HEK293 (cell line): Measurements from ENCODE around the gene TRAF7.

ENCODE experiments used
- CTCF ChIA-PET: fragments of 350-600 bp; formaldehyde crosslinking; extraction: SDS; loops from one replicate; lab custom pipeline; 2021; ENCODE audit warnings: antibody characterized with exemption; lab: Yijun Ruan, JAX
- POLR2A ChIA-PET: fragments of 300-600 bp; formaldehyde crosslinking; extraction: SDS; loops from one replicate; lab custom pipeline; 2020; ENCODE audit warnings: antibody characterized with exemption, inconsistent platforms; lab: Yijun Ruan, JAX
- H3K27ac ChIP-seq: fragments of 200-500 bp; sonication (Bioruptor generic); 2 replicates; pipeline ENCODE4 v1.5.1; 2014; ENCODE audit warnings: low read depth, low read length, control low read depth, inconsistent platforms; ENCODE audit errors: extremely low read depth
- H3K36me3 ChIP-seq, 2 experiments: fragments of 200-500 bp in 1 of 2; sonication (Bioruptor generic) in 1 of 2; 1 replicate in 1 of 2; 2 replicates in 1 of 2; pipeline ENCODE4 v1.5.1; 2014 to 2017; ENCODE audit warnings: inconsistent platforms in 2 of 2, low read length in 2 of 2; ENCODE audit not compliant: control insufficient read depth in 2 of 2, insufficient read depth in 1 of 2
- H3K4me1 ChIP-seq: fragments of 200-500 bp; sonication (Bioruptor generic); 2 replicates; pipeline ENCODE4 v1.5.1; 2014; ENCODE audit warnings: mild to moderate bottlenecking, low read length, inconsistent platforms; ENCODE audit not compliant: control insufficient read depth, insufficient read depth
- H3K4me3 ChIP-seq: 2 replicates; pipeline ENCODE4 v1.5.1; 2011; ENCODE audit warnings: low read depth, mild to moderate bottlenecking, control low read depth, low read length, moderate library complexity
- H3K9me3 ChIP-seq: fragments of 200-500 bp; sonication (Bioruptor generic); 2 replicates; pipeline ENCODE4 v1.5.1; 2014; ENCODE audit warnings: low read depth, low read length, inconsistent platforms; ENCODE audit not compliant: control insufficient read depth, insufficient read depth
- FEZF1 ChIP-seq: fragments of 450-650 bp; formaldehyde crosslinking; IDR thresholded peaks from 2 replicates; pipeline ENCODE4 v1.5.1; 2016; ENCODE audit warnings: missing biosample characterization, missing genetic modification characterization
- KLF10 ChIP-seq: fragments of 450-650 bp; IDR thresholded peaks from 2 replicates; pipeline ENCODE4 v1.5.1; 2018; ENCODE audit warnings: missing biosample characterization, mild to moderate bottlenecking, missing genetic modification characterization
- KLF8 ChIP-seq: fragments of 450-650 bp; formaldehyde crosslinking; IDR thresholded peaks from 2 replicates; pipeline ENCODE4 v1.5.1; 2016; ENCODE audit warnings: missing biosample characterization, missing genetic modification characterization
- MYNN ChIP-seq: fragments of 450-650 bp; formaldehyde crosslinking; IDR thresholded peaks from 2 replicates; pipeline ENCODE4 v1.5.1; 2016; ENCODE audit warnings: missing biosample characterization, missing genetic modification characterization, borderline replicate concordance
- OVOL3 ChIP-seq: fragments of 450-650 bp; formaldehyde crosslinking; IDR thresholded peaks from 2 replicates; pipeline ENCODE4 v1.5.1; 2016; ENCODE audit warnings: missing biosample characterization, missing genetic modification characterization
- ZFP3 ChIP-seq: fragments of 450-650 bp; formaldehyde crosslinking; IDR thresholded peaks from 2 replicates; pipeline ENCODE4 v1.5.1; 2016; ENCODE audit warnings: low read depth, missing biosample characterization, missing genetic modification characterization
- ZFP37 ChIP-seq: fragments of 450-650 bp; formaldehyde crosslinking; IDR thresholded peaks from 2 replicates; pipeline ENCODE4 v1.5.1; 2016; ENCODE audit warnings: missing biosample characterization, missing genetic modification characterization
- ZNF157 ChIP-seq: fragments of 450-650 bp; formaldehyde crosslinking; IDR thresholded peaks from 2 replicates; pipeline ENCODE4 v1.5.1; 2016; ENCODE audit warnings: missing biosample characterization, missing genetic modification characterization
- ZNF202 ChIP-seq: fragments of 450-650 bp; formaldehyde crosslinking; IDR thresholded peaks from 2 replicates; pipeline ENCODE4 v1.5.1; 2016; ENCODE audit warnings: missing biosample characterization, missing genetic modification characterization, borderline replicate concordance
- ZNF48 ChIP-seq: fragments of 450-650 bp; formaldehyde crosslinking; IDR thresholded peaks from 2 replicates; pipeline ENCODE4 v1.5.1; 2016; ENCODE audit warnings: missing biosample characterization, missing genetic modification characterization
- ZNF530 ChIP-seq: fragments of 450-650 bp; formaldehyde crosslinking; IDR thresholded peaks from 2 replicates; pipeline ENCODE4 v1.5.1; 2016; ENCODE audit warnings: low read depth, missing biosample characterization, missing genetic modification characterization
- ZNF558 ChIP-seq: fragments of 450-650 bp; formaldehyde crosslinking; IDR thresholded peaks from 2 replicates; pipeline ENCODE4 v1.5.1; 2016; ENCODE audit warnings: missing biosample characterization, missing genetic modification characterization
- ZNF623 ChIP-seq: fragments of 450-650 bp; formaldehyde crosslinking; IDR thresholded peaks from 2 replicates; pipeline ENCODE4 v1.5.1; 2016; ENCODE audit warnings: missing biosample characterization, missing genetic modification characterization
- ZNF629 ChIP-seq: fragments of 450-650 bp; formaldehyde crosslinking; IDR thresholded peaks from 2 replicates; pipeline ENCODE4 v1.5.1; 2017; ENCODE audit warnings: missing biosample characterization, missing genetic modification characterization
- ZNF677 ChIP-seq: fragments of 450-650 bp; IDR thresholded peaks from 2 replicates; pipeline ENCODE4 v1.5.0; 2018; ENCODE audit warnings: missing biosample characterization, mild to moderate bottlenecking, missing genetic modification characterization, moderate library complexity
- TF ChIP-seq, protein P1 (sequence below): fragments of 450-650 bp; formaldehyde crosslinking; conservative IDR thresholded peaks from 2 replicates; pipeline ENCODE4 v1.5.1; 2016; ENCODE audit warnings: low read depth, missing biosample characterization, missing genetic modification characterization
- TF ChIP-seq, protein P2 (sequence below): fragments of 450-650 bp; formaldehyde crosslinking; IDR thresholded peaks from 2 replicates; pipeline ENCODE4 v1.5.1; 2017; ENCODE audit warnings: missing biosample characterization, missing genetic modification characterization
- TF ChIP-seq, protein P3 (sequence below): fragments of 450-650 bp; formaldehyde crosslinking; IDR thresholded peaks from 2 replicates; pipeline ENCODE4 v1.5.1; 2016; ENCODE audit warnings: missing biosample characterization, missing genetic modification characterization
- TF ChIP-seq, protein P4 (sequence below): fragments of 450-650 bp; formaldehyde crosslinking; IDR thresholded peaks from 2 replicates; pipeline ENCODE4 v1.5.1; 2017; ENCODE audit warnings: missing biosample characterization, missing genetic modification characterization
- TF ChIP-seq, protein P5 (sequence below): fragments of 450-650 bp; formaldehyde crosslinking; IDR thresholded peaks from 2 replicates; pipeline ENCODE4 v1.5.1; 2016; ENCODE audit warnings: missing biosample characterization, missing genetic modification characterization

TRAF7 gene

DNA sequence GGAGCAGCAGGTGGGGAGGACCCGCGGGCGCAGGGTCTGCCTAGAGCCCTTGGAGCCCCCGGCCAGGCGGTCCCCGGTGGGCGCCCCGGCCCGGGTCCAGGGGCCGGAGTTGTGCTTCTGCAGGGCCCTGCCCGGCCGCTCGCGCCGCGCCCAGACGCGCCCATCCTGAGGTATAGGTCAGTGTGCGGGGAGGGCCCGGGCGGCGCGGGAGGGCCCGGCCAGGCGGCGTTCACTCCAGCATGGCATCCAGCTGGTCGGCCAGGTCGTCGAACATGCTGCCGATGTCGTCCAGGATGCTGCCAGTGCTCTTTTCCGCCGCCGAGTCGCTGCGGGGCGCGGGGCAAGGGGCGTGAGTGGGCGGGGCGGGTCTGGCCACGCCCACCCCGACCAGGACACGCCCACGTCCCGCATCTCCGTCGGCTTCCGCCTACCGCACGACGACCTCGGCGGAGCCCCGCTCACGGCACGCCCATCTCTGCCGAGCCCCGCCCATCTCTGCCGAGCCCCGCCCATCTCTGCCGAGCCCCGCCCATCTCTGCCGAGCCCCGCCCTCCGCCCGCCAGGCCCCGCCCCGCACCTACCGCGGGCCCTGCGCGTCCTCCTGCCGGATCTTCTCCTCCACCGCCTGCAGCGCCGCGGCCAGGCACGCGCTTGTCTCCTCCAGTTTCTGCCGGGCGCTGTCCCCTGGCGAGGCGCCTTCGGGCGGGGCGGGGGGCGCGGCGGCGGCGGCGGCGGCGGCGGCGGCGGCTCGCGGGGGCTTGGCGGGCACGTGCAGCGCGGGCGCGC is 22.9 kb downstream of the TRAF7 start (continued):
- TF ChIP-seq, protein P1, sequence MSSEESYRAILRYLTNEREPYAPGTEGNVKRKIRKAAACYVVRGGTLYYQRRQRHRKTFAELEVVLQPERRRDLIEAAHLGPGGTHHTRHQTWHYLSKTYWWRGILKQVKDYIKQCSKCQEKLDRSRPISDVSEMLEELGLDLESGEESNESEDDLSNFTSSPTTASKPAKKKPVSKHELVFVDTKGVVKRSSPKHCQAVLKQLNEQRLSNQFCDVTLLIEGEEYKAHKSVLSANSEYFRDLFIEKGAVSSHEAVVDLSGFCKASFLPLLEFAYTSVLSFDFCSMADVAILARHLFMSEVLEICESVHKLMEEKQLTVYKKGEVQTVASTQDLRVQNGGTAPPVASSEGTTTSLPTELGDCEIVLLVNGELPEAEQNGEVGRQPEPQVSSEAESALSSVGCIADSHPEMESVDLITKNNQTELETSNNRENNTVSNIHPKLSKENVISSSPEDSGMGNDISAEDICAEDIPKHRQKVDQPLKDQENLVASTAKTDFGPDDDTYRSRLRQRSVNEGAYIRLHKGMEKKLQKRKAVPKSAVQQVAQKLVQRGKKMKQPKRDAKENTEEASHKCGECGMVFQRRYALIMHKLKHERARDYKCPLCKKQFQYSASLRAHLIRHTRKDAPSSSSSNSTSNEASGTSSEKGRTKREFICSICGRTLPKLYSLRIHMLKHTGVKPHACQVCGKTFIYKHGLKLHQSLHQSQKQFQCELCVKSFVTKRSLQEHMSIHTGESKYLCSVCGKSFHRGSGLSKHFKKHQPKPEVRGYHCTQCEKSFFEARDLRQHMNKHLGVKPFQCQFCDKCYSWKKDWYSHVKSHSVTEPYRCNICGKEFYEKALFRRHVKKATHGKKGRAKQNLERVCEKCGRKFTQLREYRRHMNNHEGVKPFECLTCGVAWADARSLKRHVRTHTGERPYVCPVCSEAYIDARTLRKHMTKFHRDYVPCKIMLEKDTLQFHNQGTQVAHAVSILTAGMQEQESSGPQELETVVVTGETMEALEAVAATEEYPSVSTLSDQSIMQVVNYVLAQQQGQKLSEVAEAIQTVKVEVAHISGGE (tag by site-specific recombination), result no peak
- TF ChIP-seq ZNF623 (tag by site-specific recombination) (no peak), ZNF677 (tag by site-specific recombination) (no peak), ZFP3 (tag by site-specific recombination) (no peak), KLF10 (tag by site-specific recombination) (peak; percentile 89), ZNF48 (tag by site-specific recombination) (no peak)
- TF ChIP-seq, protein P2, sequence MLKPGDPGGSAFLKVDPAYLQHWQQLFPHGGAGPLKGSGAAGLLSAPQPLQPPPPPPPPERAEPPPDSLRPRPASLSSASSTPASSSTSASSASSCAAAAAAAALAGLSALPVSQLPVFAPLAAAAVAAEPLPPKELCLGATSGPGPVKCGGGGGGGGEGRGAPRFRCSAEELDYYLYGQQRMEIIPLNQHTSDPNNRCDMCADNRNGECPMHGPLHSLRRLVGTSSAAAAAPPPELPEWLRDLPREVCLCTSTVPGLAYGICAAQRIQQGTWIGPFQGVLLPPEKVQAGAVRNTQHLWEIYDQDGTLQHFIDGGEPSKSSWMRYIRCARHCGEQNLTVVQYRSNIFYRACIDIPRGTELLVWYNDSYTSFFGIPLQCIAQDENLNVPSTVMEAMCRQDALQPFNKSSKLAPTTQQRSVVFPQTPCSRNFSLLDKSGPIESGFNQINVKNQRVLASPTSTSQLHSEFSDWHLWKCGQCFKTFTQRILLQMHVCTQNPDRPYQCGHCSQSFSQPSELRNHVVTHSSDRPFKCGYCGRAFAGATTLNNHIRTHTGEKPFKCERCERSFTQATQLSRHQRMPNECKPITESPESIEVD (tag by site-specific recombination), result no peak

DNA sequence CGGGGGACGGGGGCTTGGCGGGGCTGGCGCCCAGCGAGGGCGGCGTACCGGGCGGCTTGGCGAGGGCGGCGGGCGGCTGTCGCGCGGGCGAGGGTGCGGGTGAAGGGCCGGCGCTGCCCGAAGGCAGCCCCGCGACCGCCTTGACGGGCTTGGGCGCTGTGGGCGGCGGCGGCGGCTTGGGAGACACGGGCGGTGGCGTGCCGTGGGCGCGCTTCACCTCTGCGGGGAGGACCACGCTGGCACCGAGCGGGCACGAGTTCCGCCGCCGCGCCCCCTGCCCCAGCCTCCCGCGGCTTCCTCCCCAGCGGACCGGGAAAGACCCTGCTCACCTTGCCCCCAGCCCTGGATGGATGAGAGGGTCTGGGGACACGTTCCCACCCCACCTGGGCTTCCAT is 23.5 kb downstream of the TRAF7 start:
- ChIA-PET CTCF (no interaction called here), POLR2A (no interaction called here)

DNA sequence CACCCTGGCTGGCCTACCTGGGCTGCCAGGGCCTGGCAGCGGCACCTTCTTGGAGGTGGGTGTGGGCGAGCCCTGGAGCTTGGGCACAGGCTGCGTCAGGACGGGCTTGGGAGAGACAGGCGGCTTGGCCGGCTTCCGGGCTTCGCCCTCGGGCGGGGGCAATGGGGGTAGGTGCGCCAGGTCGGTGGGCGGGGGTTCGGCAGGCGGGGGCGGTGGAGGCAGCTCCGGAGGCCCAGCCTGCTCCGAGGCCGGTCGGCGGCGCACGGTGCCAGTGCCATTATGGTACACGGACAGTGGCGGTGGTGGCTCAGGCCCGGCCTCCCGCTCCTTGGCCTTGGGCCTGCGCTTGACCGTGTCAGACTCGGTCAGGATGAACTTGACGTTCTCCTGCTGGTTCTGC is 24.0 kb downstream of the TRAF7 start:
- Histone ChIP-seq H3K4me3 (no peak overlapping the region), H3K27ac (no peak overlapping the region), H3K36me3 (peaks cover 0 to 47% of the 10 kb centered on the region in 2 experiments; a peak in 1 of 3 replicates), H3K4me1 (no peaks in the 10 kb centered on the region), H3K9me3 (no peaks in the 10 kb centered on the region)
- POLR2A ChIA-PET, result no interaction called here
- CTCF ChIA-PET, result interaction anchor here (0.5 kb wide), 1 partner anchor 280 kb away, joined by 4 read pairs; the partner anchor contains the start of gene TEDC2
- TF ChIP-seq OVOL3 (tag by site-specific recombination) (no peak), ZNF558 (tag by site-specific recombination) (no peak), ZFP37 (no peak), ZNF530 (tag by site-specific recombination) (no peak), FEZF1 (tag by site-specific recombination) (no peak), ZNF629 (no peak), ZNF157 (tag by site-specific recombination) (no peak), KLF8 (tag by site-specific recombination) (no peak)
- TF ChIP-seq, protein P3, sequence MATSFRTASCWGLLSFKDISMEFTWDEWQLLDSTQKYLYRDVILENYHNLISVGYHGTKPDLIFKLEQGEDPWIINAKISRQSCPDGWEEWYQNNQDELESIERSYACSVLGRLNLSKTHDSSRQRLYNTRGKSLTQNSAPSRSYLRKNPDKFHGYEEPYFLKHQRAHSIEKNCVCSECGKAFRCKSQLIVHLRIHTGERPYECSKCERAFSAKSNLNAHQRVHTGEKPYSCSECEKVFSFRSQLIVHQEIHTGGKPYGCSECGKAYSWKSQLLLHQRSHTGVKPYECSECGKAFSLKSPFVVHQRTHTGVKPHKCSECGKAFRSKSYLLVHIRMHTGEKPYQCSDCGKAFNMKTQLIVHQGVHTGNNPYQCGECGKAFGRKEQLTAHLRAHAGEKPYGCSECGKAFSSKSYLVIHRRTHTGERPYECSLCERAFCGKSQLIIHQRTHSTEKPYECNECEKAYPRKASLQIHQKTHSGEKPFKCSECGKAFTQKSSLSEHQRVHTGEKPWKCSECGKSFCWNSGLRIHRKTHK (tag by site-specific recombination), result no peak

More for the DNA sequence above, 23.5 kb downstream of the TRAF7 start:
- no peaks in the 10 kb centered on the region for H3K4me1 ChIP-seq
- no peak for TF ChIP-seq ZNF202
- no peak for TF ChIP-seq MYNN
- TF ChIP-seq, protein P4, sequence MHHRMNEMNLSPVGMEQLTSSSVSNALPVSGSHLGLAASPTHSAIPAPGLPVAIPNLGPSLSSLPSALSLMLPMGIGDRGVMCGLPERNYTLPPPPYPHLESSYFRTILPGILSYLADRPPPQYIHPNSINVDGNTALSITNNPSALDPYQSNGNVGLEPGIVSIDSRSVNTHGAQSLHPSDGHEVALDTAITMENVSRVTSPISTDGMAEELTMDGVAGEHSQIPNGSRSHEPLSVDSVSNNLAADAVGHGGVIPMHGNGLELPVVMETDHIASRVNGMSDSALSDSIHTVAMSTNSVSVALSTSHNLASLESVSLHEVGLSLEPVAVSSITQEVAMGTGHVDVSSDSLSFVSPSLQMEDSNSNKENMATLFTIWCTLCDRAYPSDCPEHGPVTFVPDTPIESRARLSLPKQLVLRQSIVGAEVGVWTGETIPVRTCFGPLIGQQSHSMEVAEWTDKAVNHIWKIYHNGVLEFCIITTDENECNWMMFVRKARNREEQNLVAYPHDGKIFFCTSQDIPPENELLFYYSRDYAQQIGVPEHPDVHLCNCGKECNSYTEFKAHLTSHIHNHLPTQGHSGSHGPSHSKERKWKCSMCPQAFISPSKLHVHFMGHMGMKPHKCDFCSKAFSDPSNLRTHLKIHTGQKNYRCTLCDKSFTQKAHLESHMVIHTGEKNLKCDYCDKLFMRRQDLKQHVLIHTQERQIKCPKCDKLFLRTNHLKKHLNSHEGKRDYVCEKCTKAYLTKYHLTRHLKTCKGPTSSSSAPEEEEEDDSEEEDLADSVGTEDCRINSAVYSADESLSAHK (tag by site-specific recombination), result no peak
- TF ChIP-seq, protein P5, sequence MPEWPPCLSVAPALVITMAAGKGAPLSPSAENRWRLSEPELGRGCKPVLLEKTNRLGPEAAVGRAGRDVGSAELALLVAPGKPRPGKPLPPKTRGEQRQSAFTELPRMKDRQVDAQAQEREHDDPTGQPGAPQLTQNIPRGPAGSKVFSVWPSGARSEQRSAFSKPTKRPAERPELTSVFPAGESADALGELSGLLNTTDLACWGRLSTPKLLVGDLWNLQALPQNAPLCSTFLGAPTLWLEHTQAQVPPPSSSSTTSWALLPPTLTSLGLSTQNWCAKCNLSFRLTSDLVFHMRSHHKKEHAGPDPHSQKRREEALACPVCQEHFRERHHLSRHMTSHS (tag by site-specific recombination), result no peak
- no peaks in the 10 kb centered on the region for H3K9me3 ChIP-seq
- peaks cover 0 to 48% of the 10 kb centered on the region in 2 experiments; a peak in 1 of 3 replicates for H3K36me3 ChIP-seq
- H3K4me3 ChIP-seq, result no peak overlapping the region
- no peak overlapping the region for H3K27ac ChIP-seq
